BJ (cell line): ENCODE measurements around the gene CCDC83. TPM values are rescaled to one million over a fixed set of nuclear protein-coding genes. Genes with fewer than 3 reads are reported as not detected.
A peak's percentile ranks its signal among the peaks of the same experiment; 100 is the strongest.

Experiments used
- CTCF ChIA-PET: fragments of 350-600 bp; formaldehyde crosslinking; extraction: SDS; loops from one replicate; lab custom pipeline; 2021; ENCODE audit warnings: antibody characterized with exemption, inconsistent platforms; lab: Yijun Ruan, JAX
- POLR2A ChIA-PET: fragments of 300-600 bp; sonication (Branson Sonifier 250); formaldehyde crosslinking; extraction: SDS; loops from one replicate; lab custom pipeline; 2021; ENCODE audit warnings: antibody characterized with exemption; lab: Charles Lee
- DNase-seq: peaks from one replicate; pipeline ENCODE4 v3.0.0-alpha.2; 2011; ENCODE audit warnings: low read depth
- H3K27me3 ChIP-seq: 2 replicates; pipeline ENCODE4 v1.6.0; 2011; ENCODE audit warnings: low read length; ENCODE audit not compliant: control insufficient read depth, insufficient read depth
- H3K36me3 ChIP-seq: 2 replicates; pipeline ENCODE4 v1.5.1; 2011; ENCODE audit warnings: low read length; ENCODE audit not compliant: control insufficient read depth, insufficient read depth
- H3K4me3 ChIP-seq: 2 replicates; pipeline ENCODE4 v1.5.1; 2011; ENCODE audit warnings: low read depth, mild to moderate bottlenecking, control low read depth, low read length
- polyA plus RNA-seq: library from polyadenylated mRNA; depleted of rRNA; stranded (reverse); fragments of >200 nt; gene quantifications from 2 replicates; pipeline ENCODE4 v1.2.3, GENCODE V29; 2011
- TF ChIP-seq, protein P1 (sequence below): IDR thresholded peaks from 2 replicates; pipeline ENCODE4 v1.5.1; 2011; ENCODE audit warnings: low read depth, mild to moderate bottlenecking, control low read depth, inconsistent platforms, low read length, moderate library complexity; ENCODE audit not compliant: insufficient read depth

The CCDC83 gene
- polyA plus RNA-seq, 1 experiment, result not detected

DNA sequence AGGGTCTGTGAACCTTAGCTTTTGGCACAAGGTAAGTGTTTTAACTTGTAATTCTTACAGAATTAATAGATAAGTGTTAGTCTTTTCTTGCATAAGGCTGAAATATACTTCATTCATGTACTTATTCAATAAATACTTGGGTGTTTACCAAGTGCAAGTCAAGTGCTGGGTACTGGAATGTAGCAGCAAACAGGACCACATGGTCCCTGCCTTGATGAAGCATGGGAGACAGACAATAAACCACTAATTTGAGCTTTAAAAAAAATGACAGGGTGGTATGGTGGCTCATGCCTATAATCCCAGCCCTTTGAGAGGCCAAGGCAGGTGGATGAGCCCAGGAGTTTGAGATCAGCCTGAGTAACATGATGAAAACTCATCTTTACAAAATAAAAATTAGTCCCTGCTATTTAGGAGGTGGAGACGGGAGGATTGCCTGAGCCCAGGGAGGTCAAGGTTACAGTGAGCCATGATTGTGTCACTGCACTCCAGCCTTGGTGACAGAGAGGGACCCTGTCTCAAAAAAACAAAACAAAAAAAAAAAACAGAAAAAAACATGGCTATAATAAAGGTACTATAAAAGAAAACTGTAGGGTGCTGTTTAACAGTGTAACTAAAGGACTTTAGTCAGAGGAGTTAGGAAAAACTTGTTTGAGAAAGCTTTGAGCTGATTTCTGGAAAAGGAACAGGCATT is 11.1 kb downstream of the CCDC83 start:
- H3K4me3 ChIP-seq, result no peak overlapping the region
- no peaks in the 10 kb centered on the region for H3K27me3 ChIP-seq
- TF ChIP-seq, protein P1, sequence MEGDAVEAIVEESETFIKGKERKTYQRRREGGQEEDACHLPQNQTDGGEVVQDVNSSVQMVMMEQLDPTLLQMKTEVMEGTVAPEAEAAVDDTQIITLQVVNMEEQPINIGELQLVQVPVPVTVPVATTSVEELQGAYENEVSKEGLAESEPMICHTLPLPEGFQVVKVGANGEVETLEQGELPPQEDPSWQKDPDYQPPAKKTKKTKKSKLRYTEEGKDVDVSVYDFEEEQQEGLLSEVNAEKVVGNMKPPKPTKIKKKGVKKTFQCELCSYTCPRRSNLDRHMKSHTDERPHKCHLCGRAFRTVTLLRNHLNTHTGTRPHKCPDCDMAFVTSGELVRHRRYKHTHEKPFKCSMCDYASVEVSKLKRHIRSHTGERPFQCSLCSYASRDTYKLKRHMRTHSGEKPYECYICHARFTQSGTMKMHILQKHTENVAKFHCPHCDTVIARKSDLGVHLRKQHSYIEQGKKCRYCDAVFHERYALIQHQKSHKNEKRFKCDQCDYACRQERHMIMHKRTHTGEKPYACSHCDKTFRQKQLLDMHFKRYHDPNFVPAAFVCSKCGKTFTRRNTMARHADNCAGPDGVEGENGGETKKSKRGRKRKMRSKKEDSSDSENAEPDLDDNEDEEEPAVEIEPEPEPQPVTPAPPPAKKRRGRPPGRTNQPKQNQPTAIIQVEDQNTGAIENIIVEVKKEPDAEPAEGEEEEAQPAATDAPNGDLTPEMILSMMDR, result no peak
- POLR2A ChIA-PET, result no interaction called here
- DNase-seq, result no peak
- H3K36me3 ChIP-seq, result no peaks in the 10 kb centered on the region
- CTCF ChIA-PET, result interaction anchor here (0.6 to 4.5 kb wide), 3 partner anchors 11 kb away, joined by 3 to 14 read pairs (median 12); partner anchors contain the start of gene CCDC83

DNA sequence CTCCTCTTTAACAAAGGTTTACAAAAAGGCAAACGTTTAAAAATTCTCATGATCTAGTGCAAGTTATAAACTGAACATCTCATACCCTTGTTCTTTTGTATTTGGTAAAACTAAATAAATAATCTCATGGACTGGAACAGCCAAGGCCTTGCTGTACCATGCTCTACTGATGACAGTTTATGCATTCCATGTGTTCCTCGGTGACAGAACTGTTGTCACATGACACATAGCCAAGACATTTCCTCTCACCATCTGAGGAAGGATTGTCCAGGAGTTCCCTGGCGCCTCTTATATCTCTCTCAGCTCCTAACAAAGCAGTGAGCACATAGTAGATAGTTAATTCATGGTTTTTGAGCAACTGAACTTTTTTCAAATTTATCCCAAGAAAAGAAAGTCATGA is 12.6 kb downstream of the CCDC83 start:
- H3K4me3 ChIP-seq, result no peak overlapping the region
- TF ChIP-seq, protein P1, result no peak
- ChIA-PET CTCF (interaction anchor here (1.0 to 4.5 kb wide), 2 partner anchors 13 to 175 kb away, joined by 3 to 14 read pairs; partner anchors contain the start of gene CCDC83), POLR2A (no interaction called here)
- DNase-seq, result no peak
- no peaks in the 10 kb centered on the region for H3K27me3 ChIP-seq
- no peaks in the 10 kb centered on the region for H3K36me3 ChIP-seq

DNA sequence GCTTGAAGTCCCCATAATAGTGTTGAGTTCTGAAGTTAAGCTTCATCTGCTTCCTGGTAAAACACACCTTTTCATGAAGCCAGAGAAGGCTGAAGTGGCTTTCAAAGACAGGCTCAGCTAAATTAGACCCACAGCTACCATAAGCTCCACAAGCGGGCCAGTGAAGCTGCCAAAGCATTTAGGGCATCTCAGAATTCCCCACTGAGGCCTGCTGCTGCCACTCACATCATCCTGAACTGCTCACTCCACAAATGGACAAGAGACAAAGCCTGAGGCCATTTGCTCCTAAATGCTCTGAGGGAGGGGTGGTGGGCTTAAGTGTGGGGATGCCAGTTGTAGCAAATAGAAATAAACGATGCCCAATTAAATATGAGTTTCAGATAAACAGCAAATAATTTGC is 14.6 kb downstream of the CCDC83 start:
- POLR2A ChIA-PET, result no interaction called here
- no peak for DNase-seq
- CTCF ChIA-PET, result interaction anchor here (4.5 kb wide), 1 partner anchor 15 kb away, joined by 14 read pairs; the partner anchor contains the start of gene CCDC83
- no peaks in the 10 kb centered on the region for H3K36me3 ChIP-seq
- TF ChIP-seq, protein P1, result no peak
- no peaks in the 10 kb centered on the region for H3K27me3 ChIP-seq
- H3K4me3 ChIP-seq, result no peak overlapping the region

DNA sequence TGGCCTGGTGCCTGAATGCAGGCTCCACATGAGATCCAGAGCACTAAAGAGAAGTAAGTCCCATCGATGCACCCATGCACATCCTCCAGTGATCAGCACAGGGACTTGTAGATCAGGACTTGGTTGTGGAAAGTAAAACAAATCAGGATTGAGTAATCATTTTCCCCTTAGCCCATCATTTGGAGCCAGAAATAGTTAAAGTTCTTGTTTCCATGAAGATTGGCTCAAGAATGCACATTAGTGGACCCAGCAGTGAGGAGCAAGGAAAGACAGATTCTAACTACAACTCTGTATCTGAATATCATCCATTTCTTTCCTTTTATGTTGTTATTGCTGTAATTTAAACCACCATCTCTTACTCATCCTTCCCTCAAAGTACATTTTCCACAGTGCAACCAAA is 19.1 kb downstream of the CCDC83 start:
- no peak for DNase-seq
- Histone ChIP-seq H3K27me3 (no peaks in the 10 kb centered on the region), H3K4me3 (no peak overlapping the region), H3K36me3 (no peaks in the 10 kb centered on the region)
- POLR2A ChIA-PET, result no interaction called here
- CTCF ChIA-PET, result interaction anchor here (0.7 kb wide), 1 partner anchor 19 kb away, joined by 3 read pairs; the partner anchor contains the start of gene CCDC83
- TF ChIP-seq, protein P1, result no peak

DNA sequence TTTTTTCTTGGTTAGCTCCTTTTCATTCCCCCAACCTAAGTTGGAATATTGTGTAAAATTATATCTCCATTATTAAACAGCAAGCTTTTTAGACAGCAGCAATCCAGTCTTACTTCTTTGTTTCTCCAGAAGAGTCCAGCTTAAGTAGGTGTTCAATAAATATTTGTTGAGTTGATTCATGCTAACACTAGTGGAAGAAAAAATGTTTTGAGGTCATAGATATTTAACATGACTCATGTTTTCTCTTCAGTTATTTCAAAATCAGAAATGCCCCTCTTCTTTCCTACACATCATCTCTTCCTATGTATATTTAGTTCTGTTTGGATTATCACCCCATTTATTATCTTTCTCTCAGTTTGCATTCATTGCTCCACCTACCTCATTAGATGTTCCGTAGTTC is 20.3 kb downstream of the CCDC83 start:
- Histone ChIP-seq H3K36me3 (no peaks in the 10 kb centered on the region), H3K27me3 (no peaks in the 10 kb centered on the region), H3K4me3 (no peak overlapping the region)
- POLR2A ChIA-PET, result no interaction called here
- DNase-seq, result peak; percentile 64
- CTCF ChIA-PET, result interaction anchor here (1.2 to 1.6 kb wide), 2 partner anchors 21 to 417 kb away, joined by 5 to 6 read pairs; partner anchors contain the start of gene CCDC83
- TF ChIP-seq, protein P1, result no peak
